ENCODE data around the gene VMP1. TPM values are rescaled to one million over a fixed set of nuclear protein-coding genes. Genes with fewer than 3 reads are reported as not detected.

The VMP1 gene
- total RNA-seq, 2 experiments from 2014 or later, result 73.6 to 81.1 TPM

DNA sequence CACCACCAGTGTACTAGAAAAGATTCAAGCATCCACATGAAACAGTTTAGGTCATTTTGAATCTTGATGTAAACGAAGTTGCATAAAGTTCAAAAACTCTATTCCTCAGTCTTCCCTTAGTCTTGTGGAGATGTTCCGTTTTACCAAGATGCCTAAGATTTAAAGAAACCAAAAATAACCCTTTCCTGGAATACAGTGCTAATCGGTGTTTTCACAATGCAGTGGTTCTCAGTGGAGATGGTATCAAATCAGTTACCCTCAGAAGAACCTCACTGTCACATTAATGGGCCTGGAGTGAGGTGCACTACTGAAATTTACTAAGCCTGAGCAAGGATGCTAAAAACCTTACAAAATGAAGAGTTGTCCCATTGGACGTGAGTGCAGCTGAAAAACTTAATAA is 9.3 kb upstream of the VMP1 start:
- H3K9me3 Mint-ChIP-seq, result no peaks in the 10 kb centered on the region
- TF ChIP-seq, protein P1, sequence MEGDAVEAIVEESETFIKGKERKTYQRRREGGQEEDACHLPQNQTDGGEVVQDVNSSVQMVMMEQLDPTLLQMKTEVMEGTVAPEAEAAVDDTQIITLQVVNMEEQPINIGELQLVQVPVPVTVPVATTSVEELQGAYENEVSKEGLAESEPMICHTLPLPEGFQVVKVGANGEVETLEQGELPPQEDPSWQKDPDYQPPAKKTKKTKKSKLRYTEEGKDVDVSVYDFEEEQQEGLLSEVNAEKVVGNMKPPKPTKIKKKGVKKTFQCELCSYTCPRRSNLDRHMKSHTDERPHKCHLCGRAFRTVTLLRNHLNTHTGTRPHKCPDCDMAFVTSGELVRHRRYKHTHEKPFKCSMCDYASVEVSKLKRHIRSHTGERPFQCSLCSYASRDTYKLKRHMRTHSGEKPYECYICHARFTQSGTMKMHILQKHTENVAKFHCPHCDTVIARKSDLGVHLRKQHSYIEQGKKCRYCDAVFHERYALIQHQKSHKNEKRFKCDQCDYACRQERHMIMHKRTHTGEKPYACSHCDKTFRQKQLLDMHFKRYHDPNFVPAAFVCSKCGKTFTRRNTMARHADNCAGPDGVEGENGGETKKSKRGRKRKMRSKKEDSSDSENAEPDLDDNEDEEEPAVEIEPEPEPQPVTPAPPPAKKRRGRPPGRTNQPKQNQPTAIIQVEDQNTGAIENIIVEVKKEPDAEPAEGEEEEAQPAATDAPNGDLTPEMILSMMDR (IDR thresholded peaks at IDR 0.05), result no peak
- H3K36me3 ChIP-seq (ENCODE audit: insufficient read depth, low read length), result peaks cover 77% of the 10 kb centered on the region
- H3K4me3 Mint-ChIP-seq, result no peak overlapping the region
- H3K27ac ChIP-seq (ENCODE audit: low read depth in 1 of 2, low read length in 2 of 2), result no peak overlapping the region
- H3K27me3 Mint-ChIP-seq, result no peaks in the 10 kb centered on the region
- ChIA-PET POLR2A (no interaction called here), CTCF (no interaction called here)
- H3K27me3 ChIP-seq (ENCODE audit: control insufficient read depth in 1 of 2, insufficient read depth in 2 of 2, low read length in 2 of 2), result no peaks in the 10 kb centered on the region
- peaks cover 80% of the 10 kb centered on the region for H3K36me3 Mint-ChIP-seq (ENCODE audit: low read depth)
- H3K9me3 ChIP-seq (ENCODE audit: control insufficient read depth in 1 of 2, insufficient read depth in 1 of 2, low read length in 2 of 2), result no peaks in the 10 kb centered on the region
- H3K27ac Mint-ChIP-seq, result peak overlapping the region; percentile 55
- DNase-seq (no peak), ATAC-seq (ENCODE audit: poor library complexity) (no peak)
- intact Hi-C loops (cut with DNase I, micrococcal nuclease), result no loop called here
- no peak overlapping the region for H3K4me3 ChIP-seq (ENCODE audit: low read length)
- H3K4me1 ChIP-seq (ENCODE audit: insufficient read depth, low read length), result peaks cover 13% of the 10 kb centered on the region
- H3K4me1 Mint-ChIP-seq (ENCODE audit: low read depth), result peaks cover 61% of the 10 kb centered on the region

DNA sequence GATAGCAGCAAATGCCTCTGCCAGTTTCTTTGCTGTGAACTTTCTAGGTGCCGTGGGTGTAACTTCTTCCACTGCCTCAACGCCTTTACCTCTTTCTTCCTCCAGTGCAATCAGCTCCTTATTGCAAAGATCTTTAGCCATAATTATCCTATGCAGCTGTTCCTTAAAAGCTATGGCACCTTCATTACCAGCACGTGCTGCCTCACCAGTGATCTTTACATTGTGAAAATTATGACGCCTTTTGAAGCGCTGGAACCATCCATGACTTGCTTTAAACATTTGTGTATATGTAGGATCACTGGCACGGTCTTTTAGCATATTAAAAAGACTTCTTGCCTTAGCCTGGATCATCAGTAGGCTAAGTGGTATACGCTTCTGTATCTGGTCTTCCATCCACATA is 8.2 kb upstream of the VMP1 start:
- no peak overlapping the region for H3K27ac ChIP-seq (ENCODE audit: low read depth in 1 of 2, low read length in 2 of 2)
- Mint-ChIP-seq H3K36me3 (ENCODE audit: low read depth) (peaks cover 69% of the 10 kb centered on the region), H3K9me3 (no peaks in the 10 kb centered on the region), H3K27me3 (no peaks in the 10 kb centered on the region), H3K27ac (peak overlapping the region; percentile 52), H3K4me1 (ENCODE audit: low read depth) (peaks cover 66% of the 10 kb centered on the region), H3K4me3 (no peak overlapping the region)
- H3K4me3 ChIP-seq (ENCODE audit: low read length), result no peak overlapping the region
- no peak for DNase-seq
- intact Hi-C loops (cut with DNase I, micrococcal nuclease), result no loop called here
- ATAC-seq (ENCODE audit: poor library complexity), result no peak
- TF ChIP-seq, protein P1 (IDR thresholded peaks at IDR 0.05), result no peak
- CTCF ChIA-PET, result no interaction called here
- no peaks in the 10 kb centered on the region for H3K9me3 ChIP-seq (ENCODE audit: control insufficient read depth in 1 of 2, insufficient read depth in 1 of 2, low read length in 2 of 2)
- no peaks in the 10 kb centered on the region for H3K27me3 ChIP-seq (ENCODE audit: control insufficient read depth in 1 of 2, insufficient read depth in 2 of 2, low read length in 2 of 2)
- peaks cover 16% of the 10 kb centered on the region for H3K4me1 ChIP-seq (ENCODE audit: insufficient read depth, low read length)
- H3K36me3 ChIP-seq (ENCODE audit: insufficient read depth, low read length), result peaks cover 66% of the 10 kb centered on the region
- POLR2A ChIA-PET, result no interaction called here

DNA sequence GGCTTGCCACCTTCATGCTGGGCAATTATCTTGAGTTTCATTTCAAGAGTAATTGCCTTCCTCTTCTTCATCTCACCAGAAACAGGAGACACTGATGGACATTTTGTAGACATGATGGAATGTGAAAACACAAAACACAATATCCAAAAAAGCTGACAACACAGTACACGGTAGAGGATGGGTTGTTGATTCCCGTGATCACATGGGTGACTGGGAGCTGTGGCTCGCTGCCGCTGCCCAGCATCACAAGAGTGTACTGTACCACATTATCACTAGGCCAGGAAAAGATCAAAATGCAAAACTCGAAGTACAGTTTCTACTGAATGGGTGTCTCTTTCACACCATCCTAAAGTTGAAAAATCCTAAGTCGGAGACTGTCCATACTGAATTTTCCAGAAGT is 7.7 kb upstream of the VMP1 start:
- DNase-seq (no peak), ATAC-seq (ENCODE audit: poor library complexity) (no peak)
- Histone ChIP-seq H3K27ac (ENCODE audit: low read depth in 1 of 2, low read length in 2 of 2) (no peak overlapping the region), H3K27me3 (ENCODE audit: control insufficient read depth in 1 of 2, insufficient read depth in 2 of 2, low read length in 2 of 2) (no peaks in the 10 kb centered on the region), H3K4me3 (ENCODE audit: low read length) (no peak overlapping the region), H3K9me3 (ENCODE audit: control insufficient read depth in 1 of 2, insufficient read depth in 1 of 2, low read length in 2 of 2) (no peaks in the 10 kb centered on the region), H3K4me1 (ENCODE audit: insufficient read depth, low read length) (peaks cover 20% of the 10 kb centered on the region), H3K36me3 (ENCODE audit: insufficient read depth, low read length) (peaks cover 62% of the 10 kb centered on the region)
- ChIA-PET CTCF (no interaction called here), POLR2A (no interaction called here)
- H3K27ac Mint-ChIP-seq, result peak overlapping the region; percentile 52
- no peaks in the 10 kb centered on the region for H3K9me3 Mint-ChIP-seq
- intact Hi-C loops (cut with DNase I, micrococcal nuclease), result loop anchor here (10.0 kb wide), 2 partner anchors 55 to 1695 kb away; partner anchors contain the start of gene SRSF1 (in 1 of the 2)
- H3K4me3 Mint-ChIP-seq, result no peak overlapping the region
- peaks cover 63% of the 10 kb centered on the region for H3K36me3 Mint-ChIP-seq (ENCODE audit: low read depth)
- no peaks in the 10 kb centered on the region for H3K27me3 Mint-ChIP-seq
- TF ChIP-seq, protein P1 (IDR thresholded peaks at IDR 0.05), result no peak
- peaks cover 72% of the 10 kb centered on the region for H3K4me1 Mint-ChIP-seq (ENCODE audit: low read depth)
